Measurements from ENCODE around the gene ANAPC5.

GRCh38 chr12:121328620-121329019 is 23.6 kb downstream of the ANAPC5 start:
- TF ChIP-seq CTCF (IDR thresholded peaks at IDR 0.05) (no peak), POLR2AphosphoS5 (IDR thresholded peaks at IDR 0.05) (no peak)

Data from prostate gland (tissue), 2 donors.